Karpas-422 (cell line): ENCODE measurements around the gene TENM4. TPM values are rescaled to one million over a fixed set of nuclear protein-coding genes. Genes with fewer than 3 reads are reported as not detected.

ENCODE experiments used
- DNase-seq: peaks from one replicate; pipeline ENCODE4 v3.0.0-alpha.2; 2015
- H2AFZ ChIP-seq: fragments of 200-600 bp; sonication (generic); 2 replicates; pipeline ENCODE4 v1.6.1; 2014; ENCODE audit warnings: antibody characterized with exemption, low read length, mixed read lengths
- H3K27ac ChIP-seq: fragments of 200-600 bp; sonication (generic); 2 replicates; pipeline ENCODE4 v1.5.1; 2014; ENCODE audit warnings: mild to moderate bottlenecking, low read length, moderate library complexity
- H3K27me3 ChIP-seq: fragments of 200-600 bp; sonication (generic); 2 replicates; pipeline ENCODE4 v1.6.1; 2014; ENCODE audit warnings: low read length, mixed read lengths
- H3K36me3 ChIP-seq: fragments of 200-600 bp; sonication (generic); 2 replicates; pipeline ENCODE4 v1.6.1; 2014; ENCODE audit warnings: low read length, mixed read lengths; ENCODE audit not compliant: insufficient read depth
- H3K4me1 ChIP-seq: fragments of 200-600 bp; sonication (generic); 2 replicates; pipeline ENCODE4 v1.6.1; 2014; ENCODE audit warnings: mild to moderate bottlenecking, low read length, mixed read lengths
- H3K4me2 ChIP-seq: fragments of 200-600 bp; sonication (generic); 2 replicates; pipeline ENCODE4 v1.6.1; 2014; ENCODE audit warnings: low read length, low read depth, mild to moderate bottlenecking; ENCODE audit not compliant: poor library complexity, severe bottlenecking
- H3K4me3 ChIP-seq: fragments of 200-600 bp; sonication (generic); 2 replicates; pipeline ENCODE4 v1.5.1; 2014; ENCODE audit warnings: mild to moderate bottlenecking, antibody characterized with exemption, low read length, mixed read lengths
- H3K79me2 ChIP-seq: fragments of 200-600 bp; sonication (generic); 2 replicates; pipeline ENCODE4 v1.6.1; 2014; ENCODE audit warnings: mild to moderate bottlenecking, low read length, mixed read lengths
- H3K9ac ChIP-seq: fragments of 200-600 bp; sonication (generic); 2 replicates; pipeline ENCODE4 v1.6.0; 2014; ENCODE audit warnings: low read length
- H3K9me2 ChIP-seq: fragments of 200-600 bp; sonication (generic), shearing (Covaris generic); replicated peaks from 2 replicates; pipeline ENCODE4 v1.6.0; 2014; ENCODE audit warnings: mild to moderate bottlenecking, low read length, moderate library complexity; ENCODE audit not compliant: insufficient read depth
- H3K9me3 ChIP-seq: fragments of 300-700, 200-600 bp; sonication (generic); 2 replicates; pipeline ENCODE4 v1.6.1; 2014; ENCODE audit warnings: low read length, mixed read lengths
- H4K20me1 ChIP-seq: fragments of 200-600 bp; sonication (generic); 2 replicates; pipeline ENCODE4 v1.6.1; 2014; ENCODE audit warnings: mild to moderate bottlenecking, antibody characterized with exemption, low read length, low read depth; ENCODE audit not compliant: insufficient read depth
- total RNA-seq: library from RNA; depleted of rRNA; stranded (reverse); fragments of >200 nt; shearing (Covaris generic); gene quantifications from 2 replicates; pipeline ENCODE4 v1.2.3, GENCODE V29; 2014; ENCODE audit warnings: low replicate concordance

TENM4 gene
- total RNA-seq, 1 experiment from 2014 or later = not detected

- Histone ChIP-seq H3K36me3 (no peaks in the 10 kb centered on the region), H3K79me2 (no peaks in the 10 kb centered on the region), H3K27ac (no peak overlapping the region), H3K9me3 (no peaks in the 10 kb centered on the region), H3K4me2 (no peak overlapping the region), H3K4me1 (no peaks in the 10 kb centered on the region), H3K27me3 (no peaks in the 10 kb centered on the region), H4K20me1 (no peaks in the 10 kb centered on the region), H3K4me3 (no peak overlapping the region), H3K9me2 (no peaks in the 10 kb centered on the region), H2AFZ (no peak overlapping the region), H3K9ac (no peak overlapping the region)
- DNase-seq = peak; percentile 85
Measured at GRCh38 chr11:78715639-78716311, 725.1 kb downstream of the TENM4 start.

DNA sequence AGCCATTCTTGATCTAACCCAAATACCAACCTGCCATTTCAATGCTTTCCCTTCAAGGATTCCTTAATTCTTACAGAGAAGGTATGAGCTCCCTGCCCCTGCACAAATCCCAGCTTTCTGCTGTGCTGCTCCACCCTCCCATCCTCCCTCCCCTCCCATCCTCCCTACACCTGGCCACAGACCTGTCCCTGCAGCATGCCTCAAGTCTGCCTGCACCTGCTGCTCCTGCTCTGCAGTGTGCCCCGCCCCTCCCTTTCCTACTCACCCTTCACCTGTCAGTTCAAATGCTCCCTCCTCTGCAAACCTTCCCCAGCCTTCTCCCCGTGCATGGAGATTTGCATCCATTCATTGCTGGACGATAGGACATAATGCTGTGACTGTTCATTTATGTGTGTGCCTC lies 726.3 kb downstream of the TENM4 start:
- Histone ChIP-seq H2AFZ (no peak overlapping the region), H3K9ac (no peak overlapping the region), H3K4me2 (no peak overlapping the region), H3K27me3 (no peaks in the 10 kb centered on the region), H3K4me1 (no peaks in the 10 kb centered on the region), H3K27ac (no peak overlapping the region), H4K20me1 (no peaks in the 10 kb centered on the region), H3K9me2 (no peaks in the 10 kb centered on the region), H3K36me3 (no peaks in the 10 kb centered on the region), H3K79me2 (no peaks in the 10 kb centered on the region), H3K9me3 (no peaks in the 10 kb centered on the region), H3K4me3 (no peak overlapping the region)
- no peak for DNase-seq

GRCh38 chr11:78711735-78712134 lies 729.1 kb downstream of the TENM4 start:
- Histone ChIP-seq H3K4me1 (no peaks in the 10 kb centered on the region), H3K4me2 (no peak overlapping the region), H3K9ac (no peak overlapping the region), H3K9me3 (no peaks in the 10 kb centered on the region), H3K27ac (no peak overlapping the region), H2AFZ (no peak overlapping the region), H4K20me1 (no peaks in the 10 kb centered on the region), H3K9me2 (no peaks in the 10 kb centered on the region), H3K36me3 (no peaks in the 10 kb centered on the region), H3K27me3 (no peaks in the 10 kb centered on the region), H3K79me2 (no peaks in the 10 kb centered on the region), H3K4me3 (no peak overlapping the region)
- DNase-seq = no peak

DNA sequence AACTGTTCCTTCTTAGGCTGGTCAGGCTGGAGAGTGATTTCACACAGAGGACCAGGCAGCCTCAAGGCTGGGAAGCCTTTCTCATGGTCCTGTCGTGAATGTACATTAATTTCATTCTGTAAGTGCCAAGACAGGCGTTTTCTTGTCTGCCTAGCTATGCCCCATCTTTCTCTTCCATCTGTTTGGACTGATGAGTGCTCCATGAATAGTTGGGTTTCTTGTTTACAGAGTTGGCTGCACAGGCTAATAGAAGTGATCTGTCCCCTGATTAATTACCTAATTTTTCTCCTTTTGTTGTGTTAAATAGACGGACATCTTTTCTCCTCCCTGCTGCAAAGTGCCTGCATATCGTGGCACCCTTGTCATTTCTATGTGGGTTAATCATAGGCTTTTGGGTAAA lies 730.4 kb downstream of the TENM4 start:
- H2AFZ ChIP-seq = no peak overlapping the region
- no peaks in the 10 kb centered on the region for H3K4me1 ChIP-seq

DNA sequence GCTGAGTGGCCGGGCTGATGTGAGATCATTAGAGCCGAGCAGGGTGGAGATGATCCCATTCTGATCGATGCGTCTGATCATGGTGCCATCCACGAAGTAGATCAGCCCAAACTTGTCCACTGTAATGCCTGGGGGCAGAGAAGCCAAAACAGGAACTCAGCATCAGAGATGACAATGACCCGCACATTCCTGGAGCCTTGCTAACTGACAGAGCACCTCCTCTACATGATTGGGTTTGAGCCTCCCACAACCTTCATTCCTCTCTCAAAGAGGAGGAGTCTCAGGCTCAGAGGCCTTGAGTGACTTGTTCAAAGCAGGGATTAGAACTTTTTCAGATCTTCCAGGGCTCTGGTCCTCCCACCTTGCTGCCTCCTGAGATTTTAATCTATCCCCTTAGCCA lies 732.4 kb downstream of the TENM4 start:
- H3K36me3 ChIP-seq = no peaks in the 10 kb centered on the region
- H3K27ac ChIP-seq = no peak overlapping the region
- no peaks in the 10 kb centered on the region for H3K9me3 ChIP-seq
- H3K4me3 ChIP-seq = no peak overlapping the region
- no peak for DNase-seq
- H3K4me2 ChIP-seq = no peak overlapping the region
- no peak overlapping the region for H3K9ac ChIP-seq
- no peaks in the 10 kb centered on the region for H3K27me3 ChIP-seq
- H3K9me2 ChIP-seq = no peaks in the 10 kb centered on the region
- H3K79me2 ChIP-seq = no peaks in the 10 kb centered on the region
- H4K20me1 ChIP-seq = no peaks in the 10 kb centered on the region
- H2AFZ ChIP-seq = no peak overlapping the region
- no peaks in the 10 kb centered on the region for H3K4me1 ChIP-seq

More for the DNA sequence above, 730.4 kb downstream of the TENM4 start:
- DNase-seq = no peak
- Histone ChIP-seq H3K27ac (no peak overlapping the region), H3K9me2 (no peaks in the 10 kb centered on the region), H3K36me3 (no peaks in the 10 kb centered on the region), H3K27me3 (no peaks in the 10 kb centered on the region), H4K20me1 (no peaks in the 10 kb centered on the region), H3K79me2 (no peaks in the 10 kb centered on the region), H3K9ac (no peak overlapping the region), H3K4me3 (no peak overlapping the region), H3K9me3 (no peaks in the 10 kb centered on the region), H3K4me2 (no peak overlapping the region)

- Histone ChIP-seq H3K27ac (no peak overlapping the region), H3K4me1 (no peaks in the 10 kb centered on the region), H3K9ac (no peak overlapping the region), H3K4me3 (no peak overlapping the region), H3K79me2 (no peaks in the 10 kb centered on the region), H3K4me2 (no peak overlapping the region), H3K9me3 (no peaks in the 10 kb centered on the region), H4K20me1 (no peaks in the 10 kb centered on the region), H3K9me2 (no peaks in the 10 kb centered on the region), H3K27me3 (no peaks in the 10 kb centered on the region), H2AFZ (no peak overlapping the region), H3K36me3 (no peaks in the 10 kb centered on the region)
- DNase-seq = no peak
Measured at GRCh38 chr11:78706551-78706950, 734.3 kb downstream of the TENM4 start.

- Histone ChIP-seq H3K9me2 (no peaks in the 10 kb centered on the region), H3K79me2 (no peaks in the 10 kb centered on the region), H3K36me3 (no peaks in the 10 kb centered on the region), H3K4me3 (no peak overlapping the region), H4K20me1 (no peaks in the 10 kb centered on the region), H3K4me1 (no peaks in the 10 kb centered on the region), H3K9me3 (no peaks in the 10 kb centered on the region), H3K4me2 (no peak overlapping the region), H3K27ac (no peak overlapping the region), H2AFZ (no peak overlapping the region), H3K9ac (no peak overlapping the region), H3K27me3 (no peaks in the 10 kb centered on the region)
- no peak for DNase-seq
Measured at GRCh38 chr11:78704811-78705210, 736.0 kb downstream of the TENM4 start.

DNA sequence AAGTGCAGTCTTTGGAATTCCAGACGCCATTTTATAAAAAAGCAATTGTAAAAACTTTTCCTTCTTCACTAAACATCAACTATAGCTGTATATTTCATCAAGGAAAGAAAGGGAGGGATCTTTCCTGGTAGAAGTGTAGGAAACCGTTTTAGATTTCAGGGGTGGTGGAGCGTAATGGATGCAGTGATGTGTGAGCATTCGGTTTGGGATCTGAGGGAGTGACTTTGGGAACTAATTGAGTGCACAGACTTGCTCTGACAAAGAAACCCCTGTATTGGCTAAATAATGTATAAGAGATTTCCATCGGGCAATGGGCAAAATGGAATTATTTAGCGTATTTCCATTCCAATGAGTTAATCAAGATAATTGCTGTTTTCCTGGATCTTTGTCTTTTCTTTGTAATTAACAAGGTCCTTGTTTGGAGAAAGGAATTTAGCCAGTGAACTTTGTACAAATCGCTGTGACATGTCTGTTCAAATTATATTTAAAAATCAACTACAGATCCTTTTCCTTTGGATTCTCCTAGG lies 741.2 kb downstream of the TENM4 start:
- no peak overlapping the region for H3K4me2 ChIP-seq
- H3K9me2 ChIP-seq = no peaks in the 10 kb centered on the region
- no peak overlapping the region for H2AFZ ChIP-seq
- H4K20me1 ChIP-seq = no peaks in the 10 kb centered on the region
- no peaks in the 10 kb centered on the region for H3K27me3 ChIP-seq
- no peaks in the 10 kb centered on the region for H3K79me2 ChIP-seq
- H3K4me3 ChIP-seq = no peak overlapping the region
- H3K9ac ChIP-seq = no peak overlapping the region
- H3K36me3 ChIP-seq = no peaks in the 10 kb centered on the region
- no peak overlapping the region for H3K27ac ChIP-seq
- DNase-seq = no peak
- H3K4me1 ChIP-seq = no peaks in the 10 kb centered on the region
- H3K9me3 ChIP-seq = no peaks in the 10 kb centered on the region
